ENCODE data around the gene PLCD1. TPM values are rescaled to one million over a fixed set of nuclear protein-coding genes. Genes with fewer than 3 reads are reported as not detected.

PLCD1 gene
- polyA plus RNA-seq, 1 of the 3 experiments (the other 2 are of a cell fraction): 20.2 TPM

DNA sequence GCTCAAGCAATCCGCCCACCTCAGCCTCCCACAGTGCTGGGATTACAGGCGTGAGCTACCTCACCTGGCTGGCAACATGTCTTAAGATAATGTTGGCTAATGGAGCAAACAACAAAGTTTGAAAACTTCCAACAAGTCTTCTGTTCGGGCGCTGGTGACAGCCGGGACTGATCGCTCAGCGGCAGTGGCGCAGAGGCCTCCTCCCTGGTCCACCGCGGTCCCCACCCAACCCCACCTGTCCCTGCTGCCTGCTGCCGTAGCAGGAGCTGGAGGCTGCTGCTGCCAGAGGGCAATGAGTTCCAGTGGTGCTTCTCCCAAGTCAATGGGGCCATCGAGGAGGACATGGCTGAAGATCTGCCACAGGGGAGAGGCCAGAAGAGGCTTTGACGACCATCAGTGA lies 21.7 kb upstream of the PLCD1 start:
- no peaks in the 10 kb centered on the region for H3F3A ChIP-seq (replicated peaks; ENCODE audit: insufficient read depth)
- TF ChIP-seq TAF1 (IDR thresholded peaks at IDR 0.05; ENCODE audit: borderline replicate concordance, low read depth, low read length) (no peak), NFIC (IDR thresholded peaks at IDR 0.05; ENCODE audit: borderline replicate concordance) (no peak), YY1 (IDR thresholded peaks at IDR 0.05; ENCODE audit: low read depth) (no peak), EP300 (IDR thresholded peaks at IDR 0.05; ENCODE audit: borderline replicate concordance in 1 of 2, low read depth in 1 of 2, low read length in 1 of 2) (no peak), RAD21 (IDR thresholded peaks at IDR 0.05; ENCODE audit: low read length) (no peak)
- TF ChIP-seq, protein P1, sequence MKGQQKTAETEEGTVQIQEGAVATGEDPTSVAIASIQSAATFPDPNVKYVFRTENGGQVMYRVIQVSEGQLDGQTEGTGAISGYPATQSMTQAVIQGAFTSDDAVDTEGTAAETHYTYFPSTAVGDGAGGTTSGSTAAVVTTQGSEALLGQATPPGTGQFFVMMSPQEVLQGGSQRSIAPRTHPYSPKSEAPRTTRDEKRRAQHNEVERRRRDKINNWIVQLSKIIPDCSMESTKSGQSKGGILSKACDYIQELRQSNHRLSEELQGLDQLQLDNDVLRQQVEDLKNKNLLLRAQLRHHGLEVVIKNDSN (IDR thresholded peaks at IDR 0.05; ENCODE audit: borderline replicate concordance, low read depth): no peak
- H3K9me2 ChIP-seq: no peaks in the 10 kb centered on the region
- H3K9ac ChIP-seq: no peak overlapping the region
- no peaks in the 10 kb centered on the region for H3K9me3 ChIP-seq
- no peak overlapping the region for H3K4me2 ChIP-seq
- H3K79me2 ChIP-seq (ENCODE audit: insufficient read depth): no peaks in the 10 kb centered on the region
- H3K27me3 ChIP-seq (ENCODE audit: insufficient read depth): no peaks in the 10 kb centered on the region
- H3K4me1 ChIP-seq (ENCODE audit: control insufficient read depth in 1 of 2, insufficient read depth in 2 of 2, low read depth in 1 of 2, low read length in 1 of 2): no peaks in the 10 kb centered on the region
- no peaks in the 10 kb centered on the region for H4K20me1 ChIP-seq (ENCODE audit: insufficient read depth)
- no peak overlapping the region for H3K4me3 ChIP-seq (ENCODE audit: low read depth in 2 of 2, low read length in 1 of 2)
- CTCF ChIA-PET: no interaction called here
- H3K27ac ChIP-seq (ENCODE audit: low read depth in 2 of 2, low read length in 1 of 2): no peak overlapping the region
- H2AFZ ChIP-seq (ENCODE audit: low read depth): no peak overlapping the region
- DNase-seq: no peak
- WGBS (ENCODE audit: low lambda C conversion rate): 52% methylated on average over 10 of the region's 13 CpGs
- no peaks in the 10 kb centered on the region for H3K36me3 ChIP-seq (replicated peaks in 1 of 2; ENCODE audit: control insufficient read depth in 1 of 2, insufficient read depth in 2 of 2, low read length in 1 of 2)
- POLR2A ChIA-PET: no interaction called here

DNA sequence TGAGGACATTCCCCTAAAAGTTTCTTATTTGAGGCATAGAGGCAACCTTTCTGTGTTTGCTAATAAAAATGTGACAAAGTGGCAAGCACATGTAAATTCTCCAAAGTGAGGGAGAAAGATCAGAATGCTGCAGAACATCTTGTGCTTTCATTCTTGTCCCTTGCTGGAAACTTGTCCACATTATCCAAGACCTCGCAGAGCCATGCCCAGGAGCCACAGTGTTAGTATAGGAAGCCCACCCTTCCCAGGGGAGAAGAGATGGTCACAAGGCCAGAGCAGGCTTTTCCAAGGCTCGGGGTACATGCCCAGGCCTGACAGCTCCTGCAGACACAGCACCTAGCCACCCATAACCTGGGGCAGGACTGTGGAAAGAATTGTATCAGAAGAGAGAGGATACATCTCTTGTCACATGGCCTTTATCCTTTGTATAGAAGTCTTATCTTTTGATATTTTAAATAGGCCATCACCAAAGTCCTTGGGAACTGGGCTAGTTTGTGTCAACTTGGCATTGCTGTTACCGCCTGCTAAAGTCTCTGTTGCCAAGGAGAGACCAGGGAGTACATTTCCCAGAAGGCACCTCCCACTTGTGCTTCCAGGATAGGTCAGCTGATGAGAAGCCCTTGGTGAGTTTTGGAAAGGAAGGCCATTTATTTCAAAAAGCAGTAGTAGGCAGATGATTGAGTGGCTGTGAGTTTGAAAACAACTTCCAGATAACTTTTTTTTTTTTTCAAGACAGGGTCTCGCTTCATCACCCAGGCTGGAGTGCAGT lies 20.1 kb upstream of the PLCD1 start:
- TF ChIP-seq MXI1 (IDR thresholded peaks at IDR 0.05; ENCODE audit: low read depth, low read length) (no peak), RAD21 (IDR thresholded peaks at IDR 0.05; ENCODE audit: low read length) (no peak), FOXJ3 (CRISPR knock-in tag; IDR thresholded peaks at IDR 0.05) (no peak), EZH2phosphoT487 (IDR thresholded peaks at IDR 0.05; ENCODE audit: borderline replicate concordance, low read depth) (no peak), MEF2A (IDR thresholded peaks at IDR 0.05; ENCODE audit: borderline replicate concordance, low read depth) (no peak), RFX5 (IDR thresholded peaks at IDR 0.05; ENCODE audit: low read length) (no peak), TCF12 (IDR thresholded peaks at IDR 0.05) (no peak), NRF1 (IDR thresholded peaks at IDR 0.05; ENCODE audit: low read depth, low read length) (no peak), FOXM1 (IDR thresholded peaks at IDR 0.05; ENCODE audit: low read depth) (no peak)
- TF ChIP-seq, protein P2, sequence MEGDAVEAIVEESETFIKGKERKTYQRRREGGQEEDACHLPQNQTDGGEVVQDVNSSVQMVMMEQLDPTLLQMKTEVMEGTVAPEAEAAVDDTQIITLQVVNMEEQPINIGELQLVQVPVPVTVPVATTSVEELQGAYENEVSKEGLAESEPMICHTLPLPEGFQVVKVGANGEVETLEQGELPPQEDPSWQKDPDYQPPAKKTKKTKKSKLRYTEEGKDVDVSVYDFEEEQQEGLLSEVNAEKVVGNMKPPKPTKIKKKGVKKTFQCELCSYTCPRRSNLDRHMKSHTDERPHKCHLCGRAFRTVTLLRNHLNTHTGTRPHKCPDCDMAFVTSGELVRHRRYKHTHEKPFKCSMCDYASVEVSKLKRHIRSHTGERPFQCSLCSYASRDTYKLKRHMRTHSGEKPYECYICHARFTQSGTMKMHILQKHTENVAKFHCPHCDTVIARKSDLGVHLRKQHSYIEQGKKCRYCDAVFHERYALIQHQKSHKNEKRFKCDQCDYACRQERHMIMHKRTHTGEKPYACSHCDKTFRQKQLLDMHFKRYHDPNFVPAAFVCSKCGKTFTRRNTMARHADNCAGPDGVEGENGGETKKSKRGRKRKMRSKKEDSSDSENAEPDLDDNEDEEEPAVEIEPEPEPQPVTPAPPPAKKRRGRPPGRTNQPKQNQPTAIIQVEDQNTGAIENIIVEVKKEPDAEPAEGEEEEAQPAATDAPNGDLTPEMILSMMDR (IDR thresholded peaks at IDR 0.05): no peak
- TF ChIP-seq, protein P3, sequence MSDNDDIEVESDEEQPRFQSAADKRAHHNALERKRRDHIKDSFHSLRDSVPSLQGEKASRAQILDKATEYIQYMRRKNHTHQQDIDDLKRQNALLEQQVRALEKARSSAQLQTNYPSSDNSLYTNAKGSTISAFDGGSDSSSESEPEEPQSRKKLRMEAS (IDR thresholded peaks at IDR 0.05; ENCODE audit: low read depth): no peak
- TF ChIP-seq, protein P4, sequence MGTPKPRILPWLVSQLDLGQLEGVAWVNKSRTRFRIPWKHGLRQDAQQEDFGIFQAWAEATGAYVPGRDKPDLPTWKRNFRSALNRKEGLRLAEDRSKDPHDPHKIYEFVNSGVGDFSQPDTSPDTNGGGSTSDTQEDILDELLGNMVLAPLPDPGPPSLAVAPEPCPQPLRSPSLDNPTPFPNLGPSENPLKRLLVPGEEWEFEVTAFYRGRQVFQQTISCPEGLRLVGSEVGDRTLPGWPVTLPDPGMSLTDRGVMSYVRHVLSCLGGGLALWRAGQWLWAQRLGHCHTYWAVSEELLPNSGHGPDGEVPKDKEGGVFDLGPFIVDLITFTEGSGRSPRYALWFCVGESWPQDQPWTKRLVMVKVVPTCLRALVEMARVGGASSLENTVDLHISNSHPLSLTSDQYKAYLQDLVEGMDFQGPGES (IDR thresholded peaks at IDR 0.05; ENCODE audit: low read depth, low read length): no peak
- Histone ChIP-seq H3K4me1 (ENCODE audit: control insufficient read depth in 1 of 2, insufficient read depth in 2 of 2, low read depth in 1 of 2, low read length in 1 of 2) (no peaks in the 10 kb centered on the region), H3K9me3 (no peaks in the 10 kb centered on the region), H3K27me3 (ENCODE audit: insufficient read depth) (peaks cover 1% of the 10 kb centered on the region; the same call in 1 of the 2 replicates), H3K4me3 (ENCODE audit: low read depth in 2 of 2, low read length in 1 of 2) (no peak overlapping the region), H3K79me2 (ENCODE audit: insufficient read depth) (no peaks in the 10 kb centered on the region), H3K27ac (ENCODE audit: low read depth in 2 of 2, low read length in 1 of 2) (no peak overlapping the region), H2AFZ (ENCODE audit: low read depth) (no peak overlapping the region), H3F3A (replicated peaks; ENCODE audit: insufficient read depth) (no peaks in the 10 kb centered on the region), H3K36me3 (replicated peaks in 1 of 2; ENCODE audit: control insufficient read depth in 1 of 2, insufficient read depth in 2 of 2, low read length in 1 of 2) (no peaks in the 10 kb centered on the region), H4K20me1 (ENCODE audit: insufficient read depth) (no peaks in the 10 kb centered on the region), H3K9ac (no peak overlapping the region), H3K4me2 (no peak overlapping the region), H3K9me2 (no peaks in the 10 kb centered on the region)
- 53% methylated on average over 4 of the region's 4 CpGs for WGBS (ENCODE audit: low lambda C conversion rate)
- ChIA-PET POLR2A (no interaction called here), CTCF (no interaction called here)
- no peak for DNase-seq
